Measurements from ENCODE around the gene SNX30.

SNX30 gene

DNA sequence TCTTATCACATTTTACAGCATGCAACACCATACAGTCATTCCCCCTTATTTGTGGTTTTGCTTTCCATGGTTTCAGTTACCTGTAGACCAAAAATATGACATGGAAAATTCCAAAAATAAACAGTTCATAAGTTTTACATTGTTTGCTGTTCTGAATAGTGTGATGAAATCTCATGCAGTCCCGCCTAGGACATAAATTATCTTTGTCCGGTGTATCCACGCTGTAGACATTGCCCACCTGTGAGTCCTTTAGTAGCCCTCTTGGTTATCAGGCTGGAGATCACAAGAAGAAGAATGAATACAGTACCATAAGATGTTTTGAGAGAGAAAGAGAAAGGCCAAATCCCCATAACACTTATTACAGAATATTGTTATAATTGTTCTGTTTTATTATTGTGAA is 72.1 kb downstream of the SNX30 start:
- DNase-seq (ENCODE audit: low read depth), result no peak

DNA sequence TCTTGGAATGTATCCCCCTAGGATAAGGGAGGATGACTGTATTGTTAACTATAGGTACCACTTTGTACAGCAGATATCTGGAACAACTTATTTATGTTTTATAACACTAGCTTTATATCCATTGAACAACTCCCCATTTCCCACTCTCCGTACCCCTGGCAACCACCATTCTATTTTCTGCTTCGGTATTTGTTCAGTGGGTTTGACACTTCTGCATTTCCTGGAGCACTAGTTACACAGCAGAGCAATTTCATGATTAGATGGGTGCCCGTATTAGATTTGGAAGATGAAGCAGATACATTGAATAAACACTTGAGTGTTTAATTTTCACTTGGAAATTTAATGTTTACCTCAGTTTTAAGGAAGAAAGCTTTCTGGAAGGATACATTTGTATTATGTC is 72.7 kb downstream of the SNX30 start:
- no peak for DNase-seq (ENCODE audit: low read depth)

DNA sequence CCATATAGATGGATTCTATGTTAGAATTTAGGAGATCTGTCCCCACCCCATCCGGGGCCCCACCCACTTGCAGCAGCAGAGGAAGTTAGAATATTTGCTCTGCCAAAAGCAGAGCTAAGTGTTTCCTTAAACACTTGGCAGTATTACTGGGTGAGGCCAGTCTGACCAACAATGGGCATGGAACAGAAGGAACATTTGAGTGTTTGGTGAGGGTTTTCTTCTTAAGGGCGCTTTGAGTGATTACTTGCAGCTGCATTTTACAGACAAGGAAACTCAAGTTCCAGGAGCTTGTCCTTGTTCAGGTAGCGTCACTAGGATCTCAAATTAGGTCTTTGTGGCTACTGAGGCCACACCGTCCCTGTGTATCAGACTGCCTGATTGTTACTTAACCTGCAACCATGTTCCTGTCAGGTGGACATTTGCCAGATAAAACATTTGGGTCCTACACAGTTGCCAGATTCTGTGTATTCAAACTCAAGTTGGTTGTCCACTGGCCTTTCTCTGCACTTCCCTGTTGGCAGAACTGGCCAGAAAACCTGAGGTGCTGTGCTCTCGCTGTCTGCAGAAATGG is 80.8 kb downstream of the SNX30 start:
- no peak for DNase-seq (ENCODE audit: low read depth)

DNA sequence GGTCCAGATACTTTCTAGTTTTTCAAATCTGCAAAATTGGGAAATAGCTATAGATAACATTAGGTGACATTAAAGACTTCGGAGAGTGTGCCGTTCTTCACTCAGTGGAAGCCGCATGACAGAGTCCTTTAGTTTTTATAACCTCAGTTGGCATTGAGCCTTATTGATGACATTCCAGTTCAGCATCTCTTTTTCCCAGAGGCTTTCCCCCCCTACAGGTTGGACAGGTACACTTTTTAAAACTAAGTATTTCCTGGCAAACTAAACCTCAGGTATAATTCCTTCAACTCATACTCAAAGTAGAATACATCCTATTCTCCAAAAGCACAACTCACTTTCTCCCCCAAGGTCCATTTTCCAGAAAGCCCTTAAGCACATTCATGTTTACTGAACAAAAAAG is 81.4 kb downstream of the SNX30 start:
- no peak for DNase-seq (ENCODE audit: low read depth)

DNA sequence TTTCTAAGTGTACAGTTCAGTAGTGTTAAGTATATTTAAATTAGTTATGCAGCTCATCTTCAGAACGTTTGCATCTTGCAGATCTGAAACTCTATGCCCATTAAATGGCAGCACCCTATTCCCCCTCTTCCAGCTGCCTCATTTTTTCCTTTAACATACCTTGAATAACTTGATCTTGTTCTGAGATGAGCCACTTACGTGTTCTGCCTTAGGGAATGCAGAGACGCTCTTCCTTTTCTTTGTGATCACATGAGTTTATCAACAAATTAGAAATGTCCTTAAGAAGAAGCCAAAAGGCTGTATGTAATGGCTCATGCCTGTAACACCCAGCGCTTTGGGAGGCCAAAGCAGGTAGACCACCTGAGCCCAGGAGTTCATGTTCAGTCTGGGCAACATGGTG is 82.5 kb downstream of the SNX30 start:
- DNase-seq (ENCODE audit: low read depth), result no peak

DNA sequence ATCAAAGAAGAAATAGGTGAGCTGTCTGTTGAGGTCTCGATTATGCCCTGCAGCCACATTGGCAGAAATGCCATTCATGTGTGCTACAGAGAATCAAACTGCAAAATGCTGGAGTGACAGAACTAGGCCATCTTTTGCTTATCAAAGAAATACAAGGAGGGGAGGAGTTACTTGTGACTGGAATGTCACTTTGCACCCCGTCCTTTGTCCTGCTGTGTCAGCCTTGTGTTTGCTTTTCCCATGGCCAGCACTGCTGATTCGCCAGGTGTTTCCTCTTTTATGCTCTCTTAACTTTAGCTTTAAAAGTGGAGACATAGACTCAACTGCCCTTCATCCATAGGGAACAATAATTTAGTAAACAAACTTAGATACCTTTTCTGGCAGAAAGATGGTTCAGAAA is 85.8 kb downstream of the SNX30 start:
- no peak for DNase-seq (ENCODE audit: low read depth)

DNA sequence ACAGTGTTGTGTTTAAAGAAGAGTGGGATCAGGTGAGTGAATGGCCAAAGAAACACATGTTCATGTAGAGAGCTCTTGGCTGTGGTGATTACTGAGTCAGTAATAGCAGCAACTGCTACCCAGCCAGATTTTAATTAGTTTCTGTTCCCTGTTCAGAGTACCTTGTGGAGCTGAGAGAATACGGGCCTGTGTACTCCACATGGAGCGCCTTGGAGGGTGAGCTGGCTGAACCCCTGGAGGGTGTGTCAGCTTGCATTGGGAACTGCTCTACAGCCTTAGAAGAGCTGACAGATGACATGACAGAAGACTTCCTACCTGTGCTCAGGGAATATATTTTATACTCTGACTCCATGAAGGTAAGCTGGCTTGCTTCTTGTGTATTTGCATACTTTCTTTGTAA is 87.8 kb downstream of the SNX30 start:
- DNase-seq (ENCODE audit: low read depth), result no peak

DNA sequence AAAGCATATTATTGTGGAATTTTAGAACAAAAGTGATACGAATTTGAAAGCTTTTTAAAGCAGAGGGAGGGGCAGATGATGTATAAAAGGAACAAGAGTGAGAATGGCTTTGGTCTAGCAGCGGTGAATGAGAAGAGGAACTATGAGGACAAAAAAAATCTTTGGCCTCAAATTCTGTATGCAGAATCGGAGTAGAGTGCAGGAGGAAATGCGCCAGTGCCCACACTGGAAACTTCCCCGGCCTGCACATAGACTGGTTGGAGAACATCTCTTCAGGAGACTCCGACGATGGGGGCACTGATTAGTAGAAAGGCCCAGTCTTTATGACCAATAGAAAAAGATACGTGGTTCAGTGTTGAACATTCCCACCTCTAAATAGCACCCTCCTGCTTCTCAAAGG is 88.8 kb downstream of the SNX30 start:
- no peak for DNase-seq (ENCODE audit: low read depth)

DNA sequence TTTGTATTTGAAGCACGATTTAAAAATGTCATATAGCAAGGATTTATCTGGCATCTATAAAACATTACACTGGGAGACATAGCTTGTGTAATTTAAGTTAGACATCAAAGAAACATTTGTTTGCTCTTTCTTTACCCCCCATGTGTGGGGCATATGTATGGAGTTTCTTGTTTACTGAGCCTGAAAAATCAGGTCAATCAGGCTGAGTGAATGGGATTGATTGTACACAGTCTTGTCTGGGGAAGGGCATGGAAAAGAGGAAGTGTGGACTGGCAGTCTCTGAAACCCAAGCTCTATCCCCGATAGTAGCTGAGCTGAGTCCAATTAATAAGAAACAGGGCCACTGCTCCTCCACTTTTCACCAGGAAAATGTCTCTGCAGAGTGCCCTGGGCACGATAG is 90.7 kb downstream of the SNX30 start:
- no peak for DNase-seq (ENCODE audit: low read depth)

DNA sequence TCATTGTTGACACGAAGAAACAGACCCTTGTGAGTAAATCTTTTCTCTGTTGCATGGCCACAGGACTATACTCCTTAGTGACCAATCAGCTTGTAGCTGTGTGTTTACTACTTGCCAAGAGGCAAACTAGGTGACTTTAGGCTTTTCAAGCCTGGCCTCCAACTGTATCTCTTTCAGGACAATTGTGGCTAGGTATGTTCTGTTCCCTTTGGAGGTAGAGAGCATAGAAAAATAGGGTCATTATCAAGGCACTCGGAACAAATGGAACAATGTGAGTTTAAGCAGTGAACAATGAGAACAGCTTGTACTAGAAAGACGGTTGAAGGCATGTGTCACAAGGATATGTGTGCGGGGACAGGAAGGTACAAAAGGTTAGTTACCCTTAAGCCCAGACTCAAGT is 92.0 kb downstream of the SNX30 start:
- DNase-seq (ENCODE audit: low read depth), result no peak

DNA sequence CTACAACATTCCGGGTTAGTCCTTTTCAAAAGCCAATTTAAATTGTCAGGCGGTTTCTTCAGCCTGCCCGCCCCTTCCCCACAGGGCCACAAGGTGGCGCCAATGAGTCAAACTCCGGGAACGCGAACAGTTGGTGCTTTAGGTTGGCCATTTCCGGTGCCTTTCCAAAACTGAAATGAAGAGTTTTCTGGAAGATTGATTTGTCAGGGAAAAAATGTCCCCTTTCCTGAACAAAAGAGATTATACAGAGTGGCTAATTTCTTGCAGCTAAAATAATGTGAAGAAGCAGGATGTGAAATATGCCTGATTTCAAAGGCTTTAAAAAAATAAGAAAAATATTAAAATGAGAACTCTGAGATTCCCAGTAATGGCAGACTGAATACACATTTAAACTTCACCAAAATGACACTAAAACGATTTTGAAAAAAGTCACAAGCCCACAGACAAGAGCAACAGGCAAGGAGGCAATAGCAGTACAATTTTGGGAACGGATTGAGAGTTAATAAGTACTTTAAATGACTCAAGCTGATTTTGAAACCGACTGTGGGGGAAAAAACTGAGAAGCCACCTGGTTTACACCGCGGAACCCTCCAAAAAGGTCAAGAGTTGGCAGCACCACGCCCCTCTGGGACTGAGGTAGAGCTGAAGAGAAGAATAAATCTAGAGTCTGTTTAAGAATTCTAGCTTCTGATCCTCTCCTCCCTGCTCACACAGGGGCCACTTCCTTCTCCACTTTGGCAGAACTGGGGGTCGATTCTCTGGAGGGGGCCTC is 94.4 kb downstream of the SNX30 start:
- peak; percentile 71 for DNase-seq (ENCODE audit: low read depth)

DNA sequence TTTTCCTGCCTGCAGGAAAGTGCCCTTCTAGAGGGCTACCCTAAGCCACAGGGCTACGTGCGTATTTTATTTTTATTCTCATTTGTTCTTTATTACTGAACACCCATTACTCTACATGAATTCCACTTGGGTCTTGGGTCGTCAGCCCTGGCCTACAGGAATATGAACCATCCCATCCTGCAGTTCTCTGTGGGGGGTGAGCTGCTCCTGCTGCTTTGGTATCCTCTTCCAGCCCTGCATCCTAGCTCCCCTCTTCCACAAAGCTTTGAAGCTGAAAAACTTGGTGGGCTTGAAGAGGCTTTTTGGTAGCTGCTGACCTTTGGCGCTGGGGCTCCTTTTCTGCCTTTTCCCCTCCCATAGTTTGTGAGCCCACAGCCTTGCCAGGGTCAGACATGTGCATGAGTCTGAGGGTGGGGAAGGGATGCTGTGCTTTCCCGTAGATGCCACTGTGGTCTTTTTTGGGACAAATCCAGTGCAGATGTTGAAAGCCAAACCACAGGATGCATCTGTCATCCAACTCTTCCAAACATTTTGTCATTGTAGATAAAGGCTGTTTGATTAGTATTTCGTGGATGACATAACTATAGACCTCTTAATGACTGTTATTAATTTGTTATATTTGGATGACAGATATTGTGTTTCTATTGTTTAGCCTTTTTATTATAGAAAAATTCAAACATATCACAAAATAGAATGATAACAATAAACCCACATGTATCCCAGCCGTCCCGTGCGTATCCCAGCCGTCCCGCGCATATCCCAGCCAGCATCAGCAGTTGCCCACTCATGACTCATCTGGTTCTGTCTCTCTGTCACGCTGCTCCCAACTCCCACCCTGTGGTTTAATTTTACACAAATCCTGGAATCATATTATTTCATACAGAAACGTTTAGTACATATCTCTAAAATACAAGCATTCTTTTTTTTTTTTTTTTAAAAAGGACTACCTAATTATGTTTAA is 96.2 kb downstream of the SNX30 start:
- no peak for DNase-seq (ENCODE audit: low read depth)

DNA sequence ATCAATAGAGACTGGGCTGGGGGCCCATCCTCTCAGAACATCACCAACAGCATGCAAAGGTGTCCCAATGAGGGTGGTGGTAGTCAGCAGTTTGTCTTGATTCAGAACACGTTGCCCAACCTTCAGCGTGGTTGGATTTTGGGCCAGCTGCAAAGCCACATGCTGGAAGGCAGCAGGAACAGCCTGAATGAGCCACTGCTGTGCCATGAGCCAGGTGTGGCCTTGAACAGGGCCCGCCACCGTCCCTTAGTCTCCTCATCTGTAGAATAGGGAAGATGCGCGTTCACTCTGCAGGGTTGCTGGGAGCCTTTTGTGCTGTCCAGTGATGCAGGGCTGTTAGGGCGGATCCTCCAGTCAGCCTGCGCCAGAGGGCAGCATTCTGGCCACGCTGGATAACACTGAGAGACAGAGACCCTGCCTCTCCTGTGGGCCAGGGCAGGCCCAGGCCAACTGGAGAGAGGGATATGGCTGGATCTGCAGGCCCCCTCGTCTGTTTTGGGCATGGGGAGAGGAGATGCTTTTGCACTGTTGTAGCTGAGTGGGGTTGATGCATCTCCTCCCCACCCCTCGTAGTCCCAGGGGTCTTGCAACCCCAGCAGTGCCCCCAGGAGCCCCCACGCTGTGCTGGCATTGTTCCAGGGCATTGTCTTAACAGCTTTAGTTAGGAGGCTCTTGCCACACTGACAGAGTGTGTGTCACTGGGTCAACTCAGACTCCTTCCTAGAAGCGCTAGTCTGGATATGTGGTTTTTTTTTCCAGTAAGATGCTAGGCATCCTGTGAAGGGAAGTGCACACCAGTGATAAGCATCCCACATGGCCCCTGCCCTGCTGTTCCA is 98.0 kb downstream of the SNX30 start:
- DNase-seq (ENCODE audit: low read depth), result no peak

DNA sequence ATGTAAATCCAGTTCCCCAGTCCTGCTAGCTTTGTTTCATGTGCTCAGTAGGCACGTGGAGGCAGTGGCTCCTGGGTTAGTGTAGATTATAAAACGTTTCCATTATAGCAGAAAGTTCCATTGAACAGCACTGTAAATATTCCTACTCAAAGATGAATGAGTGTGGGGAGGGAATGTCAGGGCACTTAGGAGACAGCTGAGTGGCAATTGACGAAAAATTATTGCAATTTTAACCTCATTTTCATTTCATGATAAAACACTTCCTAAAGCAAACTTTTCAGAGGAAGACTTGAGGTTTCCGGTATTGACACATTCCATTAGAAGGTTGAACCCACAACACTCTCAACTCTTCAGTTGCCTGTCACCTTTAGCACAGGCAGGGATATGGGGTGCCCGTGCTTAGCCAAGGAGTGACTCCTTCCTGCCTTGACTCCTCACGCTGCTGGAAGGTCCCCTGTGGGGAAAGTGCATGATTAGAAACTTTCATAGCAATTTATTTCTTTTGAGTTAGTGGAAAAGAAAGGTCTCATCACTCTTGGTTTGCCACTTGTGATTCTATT is 98.9 kb downstream of the SNX30 start:
- no peak for DNase-seq (ENCODE audit: low read depth)

DNA sequence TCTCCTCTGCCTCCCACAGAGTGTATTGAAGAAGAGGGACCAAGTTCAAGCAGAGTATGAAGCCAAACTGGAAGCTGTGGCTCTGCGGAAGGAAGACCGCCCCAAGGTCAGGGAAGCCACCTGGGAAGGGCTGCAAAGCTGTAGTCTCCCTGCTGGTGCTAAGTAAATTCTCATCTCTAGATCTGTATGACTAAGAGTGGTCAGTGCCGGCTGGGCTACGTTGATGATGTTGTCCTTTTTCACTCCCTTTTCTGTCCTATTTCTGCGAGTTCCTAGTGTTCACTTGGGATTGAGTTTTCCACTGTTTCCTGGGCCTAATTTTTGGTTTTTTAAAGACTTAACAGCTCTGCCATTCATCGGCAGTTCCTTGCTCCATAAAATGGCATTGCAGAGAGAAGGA is 100.3 kb downstream of the SNX30 start:
- DNase-seq (ENCODE audit: low read depth), result no peak

DNA sequence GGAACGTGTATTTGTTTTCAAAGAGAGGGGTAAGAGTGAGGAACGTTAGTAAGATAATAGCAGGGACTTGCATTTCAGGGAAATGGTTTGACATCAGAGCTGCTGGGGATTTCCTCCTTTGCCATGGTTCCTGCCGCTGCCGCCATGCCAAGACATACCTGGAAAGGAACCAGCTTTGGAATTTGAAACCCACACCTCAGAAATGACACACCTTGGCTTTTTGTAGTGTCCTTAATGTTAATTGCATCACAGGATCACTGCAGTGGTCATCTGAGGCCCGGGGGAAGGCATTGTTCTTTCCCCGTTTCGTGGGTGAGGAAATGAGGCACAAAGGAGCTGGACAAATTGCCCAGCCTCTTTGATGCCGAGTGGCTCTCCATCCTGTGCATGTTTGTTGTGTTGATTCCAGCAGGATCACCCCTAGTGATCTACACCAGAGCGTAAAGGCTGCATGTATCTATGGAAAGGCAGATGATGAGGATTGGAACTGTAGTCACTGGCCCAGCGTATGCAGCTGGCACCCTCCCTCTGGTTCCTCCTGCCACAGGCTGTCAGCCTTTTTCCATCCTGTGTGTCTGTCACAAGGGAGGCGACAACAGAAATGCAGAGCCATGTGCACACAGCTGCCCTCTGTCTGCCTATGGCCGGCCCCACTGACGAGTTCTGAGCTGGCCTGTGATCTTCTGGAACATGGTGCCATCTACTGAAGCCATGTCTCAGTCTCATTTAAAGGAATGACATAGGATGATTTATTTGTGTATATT is 102.4 kb downstream of the SNX30 start:
- no peak for DNase-seq (ENCODE audit: low read depth)

DNA sequence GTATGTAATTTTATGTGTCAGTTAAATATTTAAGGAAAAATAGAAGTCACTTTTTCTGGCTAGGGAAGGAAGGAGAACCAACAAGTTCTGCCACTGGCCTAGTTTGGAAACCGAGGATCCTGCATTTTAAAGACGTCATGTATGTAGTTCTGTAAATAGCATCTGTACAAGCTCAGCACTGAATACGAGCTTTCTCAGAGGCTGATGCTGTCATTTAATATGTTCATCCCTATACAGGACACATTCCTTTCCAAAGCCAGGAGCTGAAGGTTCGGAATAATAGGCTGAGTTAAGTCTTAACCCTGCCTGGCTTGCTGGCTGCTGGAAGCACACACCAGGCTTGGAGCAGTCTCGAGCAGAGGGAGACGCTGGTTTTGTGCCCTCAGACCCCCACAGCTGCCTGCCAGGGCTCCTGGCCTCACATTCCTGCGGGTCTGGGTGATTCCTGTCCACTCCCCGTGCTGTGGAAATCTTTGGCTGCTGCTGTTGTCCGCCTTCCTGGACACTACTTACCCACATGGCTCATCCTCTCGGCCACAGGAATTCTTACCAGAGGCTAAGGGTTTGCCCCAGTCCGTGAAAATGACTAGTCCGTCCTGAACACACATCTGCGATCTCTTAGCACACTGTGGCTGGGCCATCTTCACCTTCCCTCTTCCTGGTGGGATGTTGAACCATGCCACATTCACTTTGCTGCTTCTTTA is 103.5 kb downstream of the SNX30 start:
- no peak for DNase-seq (ENCODE audit: low read depth)

DNA sequence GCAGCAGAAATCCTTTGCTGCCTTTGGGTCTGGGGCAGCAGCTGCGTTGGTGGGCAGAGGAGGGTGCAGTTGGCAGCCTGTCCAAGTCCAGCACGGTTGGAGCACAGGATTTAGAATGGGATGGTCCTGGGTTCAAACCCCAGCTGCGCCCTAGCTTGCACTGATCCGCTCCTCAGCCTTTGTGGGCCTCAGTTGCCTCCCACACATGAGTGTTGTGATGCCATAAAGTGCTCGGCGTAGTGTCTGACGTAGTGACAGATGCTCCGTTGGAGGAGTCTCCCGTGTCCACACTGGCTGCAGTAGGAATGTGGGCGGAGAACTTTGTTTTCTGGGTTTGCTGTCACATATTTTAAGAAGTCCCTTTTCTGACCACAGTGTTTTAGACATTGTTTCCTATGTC is 104.1 kb downstream of the SNX30 start:
- no peak for DNase-seq (ENCODE audit: low read depth)

DNA sequence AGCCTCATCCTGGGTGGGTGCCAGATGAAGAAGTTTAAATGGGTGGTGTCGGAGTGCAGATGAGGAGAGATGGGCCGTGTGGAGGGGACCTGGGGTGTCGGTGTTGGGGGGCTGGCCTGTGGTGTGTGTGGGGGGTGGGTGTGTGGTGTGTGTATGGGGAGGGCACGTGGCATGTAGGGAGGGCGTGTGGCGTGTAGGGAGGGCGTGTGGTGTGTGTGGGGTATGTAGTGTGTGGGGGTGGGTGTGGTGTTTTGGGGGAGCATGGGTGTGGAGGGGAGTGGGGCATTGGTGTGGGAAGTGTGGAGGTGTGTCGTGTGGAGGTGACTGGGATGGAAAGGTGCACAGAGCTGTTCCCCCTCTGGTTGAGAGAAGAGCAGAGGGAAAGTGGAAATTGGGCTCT is 105.6 kb downstream of the SNX30 start:
- DNase-seq (ENCODE audit: low read depth), result no peak

DNA sequence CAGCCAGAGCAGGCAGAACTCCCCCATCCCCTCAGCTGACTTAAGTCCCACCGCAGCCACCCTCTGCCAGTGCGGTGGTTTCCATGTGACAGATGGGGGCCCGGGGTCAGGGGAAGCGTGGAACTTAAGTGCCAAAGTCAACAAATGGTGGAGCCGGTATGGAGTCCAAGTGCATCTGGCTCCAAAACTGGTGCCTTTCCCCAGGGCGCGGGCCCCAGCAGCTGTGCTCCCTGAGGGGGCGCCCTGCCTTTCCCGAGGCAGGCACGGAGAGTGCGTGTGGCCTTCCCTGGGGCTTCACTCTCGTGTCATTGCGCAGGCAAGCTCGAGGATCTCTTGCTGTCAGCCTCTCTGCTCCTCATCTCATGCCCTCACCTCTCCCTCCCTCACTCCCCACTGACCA is 106.3 kb downstream of the SNX30 start:
- no peak for DNase-seq (ENCODE audit: low read depth)

Measured in activated T-cell treated with anti-CD3 and anti-CD28 coated beads for 48 hours (primary cell).